ENCODE results near the gene SERPIND1.

- TF ChIP-seq CTCF (IDR thresholded peaks at IDR 0.05; ENCODE audit: low read depth, low read length, poor library complexity, severe bottlenecking) (no peak), EZH2phosphoT487 (IDR thresholded peaks at IDR 0.05; ENCODE audit: borderline replicate concordance, low read length) (no peak)
Observed at GRCh38 chr22:20761536-20761935, 12.4 kb upstream of the SERPIND1 start.

Measured in DOHH2 (cell line).